ENCODE results near the gene PFDN4.
"Not testable (repeated sequence)": the region's sequence is repeated elsewhere in the genome, so short reads cannot be mapped to it uniquely, and the experiment has no call there.

The PFDN4 gene

GRCh38 chr20:54201268-54201846, 6.5 kb upstream of the PFDN4 start:
- DNase-seq = no peak

- DNase-seq = no peak
These were observed 4.6 kb upstream of the PFDN4 start for GRCh38 chr20:54203281-54203680.

- DNase-seq = no peak
These were observed 3.8 kb upstream of the PFDN4 start for GRCh38 chr20:54204063-54204462.

- no peak for DNase-seq
These were observed 3.4 kb upstream of the PFDN4 start for GRCh38 chr20:54204481-54204880.

GRCh38 chr20:54205450-54205849, 2.4 kb upstream of the PFDN4 start:
- peak; percentile 12 for DNase-seq

GRCh38 chr20:54207053-54207742, 689 bp upstream of the PFDN4 start:
- DNase-seq = no peak

GRCh38 chr20:54208548-54209176, 775 bp downstream of the PFDN4 start:
- DNase-seq = peak; percentile 32

GRCh38 chr20:54209216-54209813, 1.4 kb downstream of the PFDN4 start:
- no peak for DNase-seq

- DNase-seq = no peak
These were observed 4.3 kb downstream of the PFDN4 start for GRCh38 chr20:54212226-54212625.

- no peak for DNase-seq
These were observed 5.0 kb downstream of the PFDN4 start for GRCh38 chr20:54212871-54213270.

- DNase-seq = no peak
These were observed 6.7 kb downstream of the PFDN4 start for GRCh38 chr20:54214566-54214965.

GRCh38 chr20:54215157-54215789, 7.4 kb downstream of the PFDN4 start:
- DNase-seq = no peak

GRCh38 chr20:54217762-54218161, 9.9 kb downstream of the PFDN4 start:
- DNase-seq = no peak

GRCh38 chr20:54218470-54218869, 10.6 kb downstream of the PFDN4 start:
- DNase-seq = no peak

GRCh38 chr20:54219751-54220426, 12.0 kb downstream of the PFDN4 start:
- no peak for DNase-seq

GRCh38 chr20:54220722-54221121, 12.8 kb downstream of the PFDN4 start:
- DNase-seq = no peak

GRCh38 chr20:54221353-54221752, 13.5 kb downstream of the PFDN4 start:
- peak; percentile 82 for DNase-seq

- DNase-seq = peak; percentile 17
These were observed 14.4 kb downstream of the PFDN4 start for GRCh38 chr20:54221996-54222890.

- DNase-seq = no peak
These were observed 15.4 kb downstream of the PFDN4 start for GRCh38 chr20:54223285-54223684.

- DNase-seq = no peak
These were observed 15.9 kb downstream of the PFDN4 start for GRCh38 chr20:54223751-54224150.

- DNase-seq = not testable (repeated sequence)
These were observed 16.8 kb downstream of the PFDN4 start for GRCh38 chr20:54224642-54225041.

GRCh38 chr20:54227241-54227640, 19.4 kb downstream of the PFDN4 start:
- DNase-seq = no peak

Data from activated CD4-positive, alpha-beta T cell treated with anti-CD3 and anti-CD28 coated beads, Interleukin-2, amount 50 U/mL, for 16 hours (primary cell).